Right ventricle myocardium superior (tissue), 1 donor: Measurements from ENCODE around the gene CPOX. TPM values are rescaled to one million over a fixed set of nuclear protein-coding genes. Genes with fewer than 3 reads are reported as not detected.
"Not testable (repeated sequence)": the region's sequence is repeated elsewhere in the genome, so short reads cannot be mapped to it uniquely, and the experiment has no call there.

ENCODE experiments used
- ATAC-seq: fragments of 200-7000 bp; cut with Tn5 transposase; one replicate; pipeline ENCODE4 v1.9.1; 2020; ENCODE audit warnings: mild to moderate bottlenecking; ENCODE audit not compliant: poor library complexity
- DNase-seq: peaks from one replicate; pipeline ENCODE4 v3.0.0-alpha.2; 2020
- intact Hi-C: fragments of 100-400 bp; cut with DNase I; formaldehyde crosslinking; loops from one replicate; pipeline ENCODE4 v1.11.2; 2022
- long read RNA-seq: library from polyadenylated mRNA; unstranded; transcript quantifications from one replicate; pipeline ENCODE4 v2.0.0, GENCODE V29; 2021
- total RNA-seq: library from RNA; stranded (reverse); fragmentation: NEBNext Ultra II Directional; extraction: Animal tissue kit (Norgen Biotek cat#: 25700); gene quantifications from one replicate; pipeline ENCODE4 v1.2.1, GENCODE V29; 2021
- donor health status: DM: no; HTN: yes; CAD: no; lungs with severe emphysema.

The CPOX gene
- 11.5 TPM for total RNA-seq
- long read RNA-seq, transcript CPOX-201 (7 exons, 2,821 nt), result major isoform, 56 of 63 reads
- long read RNA-seq, partial matches to known transcripts, result 2 of 63 reads
- long read RNA-seq, other reads (novel, unspliced or antisense), result 5 of 63 reads

DNA sequence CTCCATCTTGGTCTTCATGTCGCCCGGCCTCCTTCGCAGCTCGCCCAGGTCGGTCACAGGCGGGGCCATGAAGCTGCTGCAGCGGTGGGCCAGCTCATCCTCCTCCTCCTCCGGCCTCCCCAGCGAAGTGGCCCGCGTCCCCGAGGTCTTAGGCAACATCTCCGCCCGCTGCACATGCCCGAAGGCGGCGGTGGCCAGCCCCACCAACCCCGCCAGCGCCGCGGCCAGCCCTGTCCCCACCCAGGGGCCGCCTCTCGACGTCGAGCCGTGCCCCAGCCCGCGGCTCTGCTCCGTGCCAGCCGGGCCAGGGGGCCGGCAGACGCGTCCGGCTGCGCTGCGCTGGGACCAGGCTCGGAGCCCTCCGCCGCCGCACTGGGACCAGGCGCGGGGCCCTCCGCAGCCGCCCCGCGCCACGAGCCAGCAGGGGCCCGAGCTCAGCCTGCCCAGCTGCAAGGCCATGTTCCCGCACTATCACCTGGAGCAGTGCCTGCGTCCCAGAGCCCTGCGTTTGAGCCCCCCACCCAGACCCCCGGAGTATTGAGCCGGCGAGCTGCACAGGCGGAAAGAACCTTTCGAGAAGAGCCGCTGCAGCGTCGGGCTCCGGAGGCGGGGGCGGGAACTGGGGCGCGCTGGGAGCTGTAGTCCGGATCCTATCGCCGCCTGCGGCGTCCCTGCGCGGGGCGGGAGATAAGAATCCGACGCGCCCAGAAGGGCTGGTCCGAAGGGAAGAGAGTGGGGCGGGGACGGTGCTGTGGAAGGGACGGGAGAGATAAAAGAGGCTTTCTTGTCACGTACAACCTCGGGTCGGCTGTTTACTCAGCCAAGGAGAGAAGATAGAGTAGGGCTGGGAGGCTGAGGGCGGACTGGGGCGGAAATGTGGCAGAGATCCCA, at the start of gene CPOX:
Gene CPOX (minus strand): TSS at position 566 of the 891 bp plus-strand sequence. CDS start 107 bp downstream, at position 459.
- DNase-seq (peak; percentile 94), ATAC-seq (peak; percentile 98)
- intact Hi-C loops, result no loop called here

DNA sequence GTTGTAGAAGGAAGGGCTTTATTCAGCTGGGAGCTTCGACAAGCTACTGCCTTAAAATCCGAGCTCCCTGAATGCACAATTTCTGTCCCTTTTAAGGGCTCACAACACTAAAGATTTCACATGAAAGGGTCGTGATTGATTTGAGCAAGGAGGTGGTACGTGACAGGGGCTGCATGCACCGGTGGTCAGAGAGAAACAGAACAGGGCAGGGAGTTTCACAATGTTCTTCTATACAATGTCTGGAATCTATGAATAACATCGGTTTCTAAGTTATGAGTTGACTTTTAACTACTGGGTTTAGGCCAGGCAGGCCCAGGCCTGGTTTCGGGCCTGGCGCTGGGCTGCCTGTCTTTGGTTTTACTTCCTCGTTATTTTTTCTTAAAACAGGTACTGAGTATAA, 49.4 kb upstream of the CPOX start:
- intact Hi-C loops, ATAC-seq, DNase-seq: not testable (repeated sequence)

DNA sequence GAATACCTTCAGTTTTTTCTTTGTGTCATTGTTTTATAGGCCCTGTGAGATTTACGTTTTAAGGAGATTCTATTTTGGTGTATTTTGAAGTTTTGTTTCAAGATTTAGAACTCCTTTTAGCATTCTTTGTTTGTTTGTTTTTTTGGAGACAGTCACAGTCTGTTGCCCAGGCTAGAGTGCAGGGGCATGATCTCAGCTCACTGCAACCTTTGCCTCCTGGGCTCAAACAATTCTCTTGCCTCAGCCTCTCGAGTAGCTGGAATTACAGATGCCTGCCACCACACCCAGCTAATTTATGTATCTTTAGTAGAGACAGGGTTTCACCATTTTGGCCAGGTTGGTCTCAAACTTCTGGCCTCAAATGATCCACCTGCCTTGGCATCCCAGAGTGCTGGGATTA, 48.3 kb upstream of the CPOX start:
- intact Hi-C loops, ATAC-seq, DNase-seq: not testable (repeated sequence)

DNA sequence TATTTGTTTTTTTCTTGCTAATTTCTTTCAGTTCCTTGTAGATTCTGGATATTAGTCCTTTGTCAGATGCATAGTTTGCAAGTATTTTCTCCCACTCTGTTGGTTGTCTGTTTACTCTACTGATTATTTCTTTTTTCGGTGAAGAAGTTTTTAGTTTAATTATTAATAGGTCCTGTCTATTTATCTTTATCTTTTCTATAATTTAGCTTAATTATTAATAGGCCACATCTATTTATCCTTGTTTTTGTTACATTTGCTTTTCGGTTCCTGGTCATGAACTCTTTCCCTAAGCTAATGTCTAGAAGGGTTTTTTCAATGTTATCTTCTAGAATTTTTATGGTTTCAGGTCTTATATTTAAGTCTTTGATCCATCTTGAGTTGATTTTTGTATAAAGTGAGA, 45.1 kb upstream of the CPOX start:
- DNase-seq, intact Hi-C loops, ATAC-seq: not testable (repeated sequence)

DNA sequence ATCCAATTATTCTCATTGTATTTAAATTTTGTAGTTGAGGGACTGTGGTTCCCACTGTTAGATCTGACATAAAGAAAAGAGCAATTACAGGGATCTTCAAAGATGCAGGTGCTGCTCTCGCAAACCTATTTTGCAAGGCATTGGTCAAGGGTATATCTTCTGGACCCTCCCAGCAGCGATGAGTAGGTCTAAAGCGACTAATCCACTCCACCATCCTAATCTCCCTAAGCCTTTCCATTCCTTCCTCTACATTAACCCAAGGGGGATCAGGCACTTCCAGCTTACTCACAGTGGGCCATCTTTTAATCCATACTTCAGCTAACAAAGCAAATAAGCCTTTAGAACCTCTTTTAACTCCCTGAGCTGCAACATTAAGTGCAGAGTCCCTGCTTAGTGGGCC, 37.0 kb upstream of the CPOX start:
- intact Hi-C loops, result no loop called here
- ATAC-seq (no peak), DNase-seq (no peak)

DNA sequence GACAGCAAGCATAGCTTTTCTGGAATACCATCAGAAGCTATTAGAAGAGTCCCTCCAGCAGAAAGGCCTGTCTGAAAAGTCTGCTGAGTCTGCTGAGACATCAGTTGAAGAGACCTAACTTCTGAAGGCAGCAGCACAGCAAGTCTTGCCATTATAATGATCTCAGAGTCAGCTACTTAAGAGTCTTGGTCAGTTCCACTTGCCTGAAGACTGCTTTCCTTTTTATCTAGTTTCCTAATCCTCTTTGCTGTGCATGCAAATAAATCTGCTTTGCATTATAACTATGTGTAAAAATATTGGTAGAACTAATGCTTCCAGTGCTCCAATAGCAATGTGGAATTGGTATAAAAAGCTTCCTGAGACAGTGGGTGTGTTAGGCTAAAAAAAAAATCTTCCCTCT, 34.9 kb upstream of the CPOX start:
- no peak for DNase-seq
- intact Hi-C loops, result no loop called here
- no peak for ATAC-seq

GRCh38 chr3:98626151-98626550, 32.7 kb upstream of the CPOX start:
- no peak for DNase-seq
- intact Hi-C loops, result no loop called here
- ATAC-seq, result no peak

DNA sequence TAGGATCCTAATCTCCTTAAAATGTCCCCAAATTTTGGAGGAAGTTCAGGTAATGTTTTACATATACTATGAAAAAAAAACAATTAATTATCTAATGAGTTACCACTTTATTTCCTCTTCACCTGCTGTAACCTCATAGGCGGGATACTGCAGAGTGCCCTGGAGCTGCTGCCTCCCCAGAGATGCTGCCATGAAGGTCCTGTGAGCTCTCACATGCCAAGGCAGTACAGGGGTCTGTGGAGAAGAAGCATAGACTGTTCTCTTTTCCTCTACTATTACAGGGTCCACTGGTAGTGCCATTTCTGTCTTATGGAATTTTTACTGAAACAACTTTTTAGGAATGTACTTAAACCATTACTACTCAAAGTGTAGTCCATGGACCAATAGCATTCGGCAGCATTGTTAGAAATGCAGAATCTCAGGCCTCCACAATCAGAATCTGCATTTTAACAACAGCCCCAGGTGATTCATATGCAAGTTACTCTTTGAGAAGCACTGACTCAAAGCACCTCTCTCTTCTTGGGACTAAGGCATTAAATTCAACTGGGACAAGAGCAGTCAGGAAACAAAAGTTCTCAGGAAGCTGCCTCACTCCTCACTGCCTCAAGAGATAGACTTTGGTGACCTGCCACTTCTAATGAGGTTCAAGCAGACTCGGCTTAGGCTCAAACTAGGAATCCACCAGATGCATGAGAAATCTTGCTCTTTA, 30.3 kb upstream of the CPOX start:
- no peak for ATAC-seq
- intact Hi-C loops, result no loop called here
- no peak for DNase-seq

- ATAC-seq, result no peak
- intact Hi-C loops, result no loop called here
- DNase-seq, result no peak
Observed at GRCh38 chr3:98617841-98618240, 24.4 kb upstream of the CPOX start.

DNA sequence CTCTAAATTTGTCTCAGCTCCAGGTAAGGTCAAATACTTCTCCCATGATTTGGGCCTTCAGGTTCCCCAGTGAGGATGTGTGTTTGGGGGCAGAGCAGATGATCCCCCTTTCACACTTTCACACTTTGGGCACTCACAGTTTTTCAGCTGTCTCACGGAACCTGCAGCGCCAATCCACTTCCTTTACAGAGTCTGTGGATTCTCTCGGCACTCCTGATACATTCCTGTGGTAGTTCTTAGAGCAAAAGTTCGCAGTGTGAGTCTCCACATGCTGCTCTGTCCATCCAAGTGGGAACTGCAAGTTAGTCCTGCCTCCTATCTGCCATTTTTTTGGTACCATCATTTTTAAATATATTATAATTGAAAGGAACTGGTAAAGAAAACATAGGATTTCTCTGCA, 20.2 kb upstream of the CPOX start:
- DNase-seq, result no peak
- intact Hi-C loops, result no loop called here

DNA sequence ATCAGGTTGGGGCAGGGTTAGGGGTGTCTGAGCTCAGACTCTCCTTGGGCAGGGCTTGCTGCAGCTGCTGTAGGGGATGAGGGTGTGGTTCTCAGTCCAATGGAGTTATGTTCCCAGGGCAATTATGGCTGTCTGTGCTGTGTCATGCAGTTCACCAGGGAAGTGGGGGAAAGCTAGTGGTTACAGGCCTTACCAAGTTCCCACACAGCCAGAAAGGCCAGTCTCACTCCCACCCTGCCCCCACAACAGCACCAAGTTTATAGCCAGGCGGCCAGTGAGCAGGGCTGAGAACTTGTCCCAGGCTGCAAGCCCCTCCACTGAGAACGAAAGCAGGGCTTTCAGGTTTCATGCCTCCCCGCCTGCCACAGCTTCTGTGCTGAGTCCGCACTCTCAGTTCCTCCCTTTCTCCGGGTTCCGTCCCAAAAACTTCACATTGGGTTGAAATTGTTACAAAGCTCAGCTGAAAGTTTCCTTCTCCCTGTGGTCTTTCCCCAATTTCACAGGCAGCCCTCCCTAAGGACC, 19.6 kb upstream of the CPOX start:
- DNase-seq, result no peak
- intact Hi-C loops, result no loop called here
- peak; percentile 58 for ATAC-seq

More for the DNA sequence above, 20.2 kb upstream of the CPOX start:
- ATAC-seq, result no peak

GRCh38 chr3:98612587-98612986, 19.2 kb upstream of the CPOX start:
- intact Hi-C loops, result no loop called here
- DNase-seq (no peak), ATAC-seq (no peak)

DNA sequence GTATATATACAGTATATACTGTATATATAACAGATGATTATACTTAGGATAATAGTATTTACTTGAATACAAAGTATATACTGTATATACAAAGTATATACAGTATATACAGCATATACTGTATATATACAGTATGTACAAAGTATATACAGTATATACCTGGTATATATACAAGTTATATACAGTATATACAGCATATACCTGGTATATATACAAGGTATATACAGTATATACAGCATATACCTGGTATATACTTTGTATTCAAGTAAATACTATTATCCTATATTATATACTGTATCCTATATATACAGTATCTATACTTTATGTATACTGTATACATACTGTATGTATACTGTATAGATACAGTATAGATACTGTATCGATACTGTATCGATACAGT, 14.6 kb upstream of the CPOX start:
- ATAC-seq (no peak), DNase-seq (no peak)
- intact Hi-C loops, result no loop called here

- ATAC-seq (no peak), DNase-seq (no peak)
- intact Hi-C loops, result loop anchor here (5.0 kb wide), 2 partner anchors 194 to 389 kb away; no protein-coding TSS in a partner anchor
Observed at GRCh38 chr3:98603580-98603979, 10.2 kb upstream of the CPOX start.

- peak; percentile 93 for ATAC-seq
- intact Hi-C loops, result loop anchor here (5.0 kb wide), 2 partner anchors 195 to 390 kb away; no protein-coding TSS in a partner anchor
- DNase-seq, result no peak
Observed at GRCh38 chr3:98602078-98602678, 8.8 kb upstream of the CPOX start.

- intact Hi-C loops, result loop anchor here (2.0 to 5.0 kb wide), 3 partner anchors 196 to 391 kb away; no protein-coding TSS in a partner anchor
- DNase-seq, result no peak
- no peak for ATAC-seq
Observed at GRCh38 chr3:98601180-98601579, 7.8 kb upstream of the CPOX start.

- intact Hi-C loops, result loop anchor here (2.0 to 5.0 kb wide), 3 partner anchors 197 to 392 kb away; no protein-coding TSS in a partner anchor
- no peak for ATAC-seq
Observed at GRCh38 chr3:98600412-98601095, 7.1 kb upstream of the CPOX start.

More at GRCh38 chr3:98600412-98601095, 7.1 kb upstream of the CPOX start:
- no peak for DNase-seq
